GM21717 (cell line): Measurements from ENCODE around the gene SH2D7.
A peak's percentile ranks its signal among the peaks of the same experiment; 100 is the strongest.

Experiments
- ATAC-seq: cut with Tn5 transposase; IDR thresholded peaks from one replicate; pipeline ENCODE4 v1.9.1; 2021; ENCODE audit warnings: mild to moderate bottlenecking, moderate library complexity; ENCODE audit not compliant: unreplicated experiment

The SH2D7 gene

DNA sequence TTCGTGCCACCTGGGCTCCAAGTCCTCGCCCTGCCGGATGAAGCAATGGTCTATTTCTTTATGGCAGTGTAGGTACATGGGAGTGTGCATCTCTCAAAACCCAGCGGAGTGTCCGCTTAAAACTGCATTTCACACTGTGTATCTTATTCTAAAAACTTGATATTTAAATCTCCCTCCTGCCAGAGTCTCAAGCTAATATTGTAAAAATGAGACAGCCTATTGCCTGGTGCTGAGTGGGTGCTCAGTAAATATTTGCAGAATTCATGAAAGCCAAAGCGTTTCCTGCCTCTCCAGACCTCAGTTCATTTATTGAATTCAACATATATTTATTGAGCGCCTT, 14.5 kb upstream of the SH2D7 start:
- ATAC-seq, result no peak

DNA sequence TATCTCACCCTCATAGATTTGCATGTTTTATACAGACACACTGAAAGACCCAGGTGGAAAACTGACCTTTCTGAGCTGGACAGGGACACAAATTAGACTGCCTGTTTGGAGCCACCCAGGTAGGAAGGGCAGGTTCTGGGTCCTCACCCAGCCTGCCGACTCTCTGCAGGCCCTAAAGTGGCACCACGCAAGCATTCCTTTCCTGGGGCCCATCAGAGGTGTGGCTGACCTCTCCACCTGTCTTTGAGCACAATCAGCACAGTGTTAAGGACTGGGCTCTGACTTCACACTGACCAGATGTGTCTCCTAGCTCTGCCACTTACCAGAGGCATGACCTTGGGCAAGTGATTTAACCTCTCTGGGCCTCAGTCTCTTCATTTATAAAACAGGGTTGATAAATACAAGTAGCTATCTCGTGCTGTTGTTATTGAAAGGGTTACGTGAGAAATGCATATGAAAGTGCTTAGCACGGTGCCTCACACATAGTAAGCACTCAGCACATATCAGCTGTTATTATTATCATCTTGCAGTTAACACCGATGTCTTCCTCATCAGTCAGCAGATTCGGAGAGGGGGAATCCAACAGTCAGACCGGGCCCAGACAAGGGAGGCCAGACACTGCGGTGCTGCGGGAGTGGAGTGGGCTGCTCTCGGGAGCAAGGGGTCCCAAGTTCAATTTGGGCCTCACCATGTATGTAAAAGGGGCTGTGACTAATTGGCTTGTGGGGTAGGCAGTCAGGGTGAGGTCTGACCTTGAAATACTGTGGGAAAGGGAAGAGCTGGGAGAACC, 12.9 kb upstream of the SH2D7 start:
- no peak for ATAC-seq

DNA sequence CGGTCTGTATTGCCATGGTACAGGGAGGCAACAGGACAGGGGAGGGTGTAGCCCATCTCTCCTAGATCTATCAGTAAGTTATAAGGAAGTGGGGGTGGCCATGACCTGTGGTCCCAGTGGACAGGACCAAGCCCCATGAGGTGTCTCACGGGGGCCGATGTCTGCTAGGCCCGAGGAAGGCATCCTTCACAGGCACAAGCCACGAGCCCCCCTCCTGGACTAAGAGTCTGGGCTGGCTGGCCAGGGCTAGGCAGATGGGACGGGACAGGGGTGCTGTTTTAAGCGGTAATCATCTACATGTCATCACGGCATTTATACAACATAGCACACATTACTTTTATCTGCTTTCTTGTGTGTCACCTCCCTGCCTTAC, 12.3 kb upstream of the SH2D7 start:
- no peak for ATAC-seq

DNA sequence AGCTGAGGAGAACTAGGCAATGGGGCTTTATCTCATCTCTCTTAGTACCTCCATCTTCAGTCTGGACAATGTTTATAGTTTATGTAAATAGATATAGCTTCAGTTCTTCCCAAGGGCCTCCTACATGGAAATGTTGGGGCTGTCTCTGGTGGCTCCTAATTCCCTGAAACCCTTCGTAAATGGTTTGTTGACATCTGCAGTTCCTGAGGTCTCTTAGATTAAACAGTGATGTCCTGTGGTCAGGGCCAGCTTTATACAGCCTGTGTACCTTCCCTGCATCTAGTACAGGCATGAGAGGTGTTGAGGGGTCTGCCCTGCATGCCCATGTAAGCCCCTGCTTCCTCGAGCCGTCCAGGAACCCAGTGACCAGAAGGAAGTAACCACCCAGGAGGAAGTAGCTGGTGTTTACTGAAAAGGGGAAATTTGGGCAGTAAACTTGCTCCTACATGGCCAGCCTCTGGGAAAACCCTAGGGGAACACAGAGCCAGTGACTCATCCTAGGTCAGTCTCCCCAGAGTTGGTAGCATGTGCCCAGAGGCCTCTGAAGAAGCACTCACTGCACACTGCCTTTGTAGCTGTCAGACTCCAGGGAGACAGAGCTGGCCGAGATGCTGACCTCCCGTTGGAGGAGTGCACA, 10.1 kb upstream of the SH2D7 start:
- no peak for ATAC-seq

DNA sequence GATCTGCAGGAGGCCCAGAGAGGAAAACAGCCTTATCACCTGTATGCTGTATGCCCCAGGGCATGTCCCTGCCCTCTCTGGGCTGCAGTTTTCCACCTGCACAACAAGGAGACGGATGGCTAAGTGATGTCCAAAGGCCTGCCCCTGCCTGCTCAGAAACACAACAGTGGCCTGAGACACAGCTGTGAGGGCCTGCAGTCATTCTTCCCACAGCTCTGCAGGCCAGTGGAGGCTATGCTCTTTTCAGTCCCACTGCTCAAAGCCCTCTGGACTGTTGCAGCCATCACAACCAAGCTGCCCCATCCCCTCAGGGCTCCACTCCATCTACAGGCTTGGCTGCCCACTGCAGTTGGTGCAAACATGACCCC, 9.6 kb upstream of the SH2D7 start:
- no peak for ATAC-seq

DNA sequence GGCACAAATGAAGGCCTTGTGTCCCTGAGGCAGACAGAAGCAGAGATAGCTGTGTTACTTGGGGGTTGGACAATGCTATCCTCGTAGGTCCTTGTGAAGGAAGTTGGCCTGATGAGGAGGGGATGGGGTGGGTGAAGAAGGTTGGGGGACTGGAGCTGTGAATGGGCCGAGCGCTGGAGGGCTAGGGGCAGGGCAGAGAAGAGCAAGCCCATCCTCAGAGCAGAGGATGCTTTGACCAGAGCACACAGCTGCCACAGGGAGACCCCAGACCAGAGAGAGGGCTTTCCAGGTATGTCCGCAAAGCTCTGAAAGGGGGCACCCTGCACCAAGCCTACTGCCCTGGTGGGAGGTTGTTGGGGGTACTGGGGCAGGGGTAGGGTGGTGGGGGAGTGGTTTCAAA, 9.2 kb upstream of the SH2D7 start:
- ATAC-seq, result no peak

DNA sequence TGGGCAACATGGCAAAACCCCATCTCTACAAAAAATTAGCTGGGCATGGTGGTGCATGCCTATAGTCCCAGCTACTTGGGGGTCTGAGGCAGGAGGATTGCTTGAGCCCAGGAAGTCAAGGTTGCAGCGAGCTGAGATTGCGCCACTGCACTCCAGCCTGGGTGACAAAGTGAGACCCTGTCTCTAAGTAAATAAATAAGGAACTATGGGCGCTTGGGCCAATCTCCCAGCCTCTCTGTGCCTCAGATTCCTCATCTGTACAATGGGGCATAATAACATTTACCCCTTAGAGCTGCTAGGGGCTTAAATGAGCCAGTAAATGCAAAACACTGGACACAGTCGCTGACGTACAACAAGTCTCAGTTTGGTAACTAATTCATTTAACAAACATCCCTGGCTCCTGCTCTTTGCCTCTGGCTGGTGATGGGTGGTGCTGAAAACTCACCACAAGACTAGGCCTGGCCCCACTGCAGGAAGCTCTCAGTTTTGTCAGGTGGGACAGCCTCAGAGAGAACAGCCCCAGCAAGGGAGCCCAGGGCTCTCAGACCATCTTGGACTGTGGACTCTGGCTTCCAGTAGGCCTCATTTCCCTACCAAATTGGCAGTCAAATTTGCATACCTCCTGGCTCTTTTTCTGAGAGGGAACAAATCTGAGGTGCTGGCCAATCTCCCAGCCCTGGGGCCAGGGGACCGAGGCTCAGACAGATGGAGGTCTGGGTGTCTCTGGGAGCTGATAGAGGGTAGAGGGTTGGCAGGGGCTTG, 8.5 kb upstream of the SH2D7 start:
- no peak for ATAC-seq

DNA sequence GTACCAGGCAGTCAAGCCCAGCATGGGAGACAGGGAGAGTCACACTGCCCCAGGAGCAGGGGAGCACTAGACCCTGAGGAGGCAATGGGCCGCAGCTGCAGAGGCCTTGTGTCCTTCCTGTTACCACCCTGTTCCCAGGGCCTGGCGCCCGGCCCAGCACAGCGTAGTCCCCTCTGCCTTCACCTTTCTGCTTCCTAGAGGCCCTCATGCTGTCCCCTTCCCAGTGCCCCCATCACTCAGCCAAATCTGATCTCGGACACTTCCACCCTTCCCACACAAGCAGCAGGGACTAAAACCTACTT, 8.0 kb upstream of the SH2D7 start:
- ATAC-seq, result no peak

DNA sequence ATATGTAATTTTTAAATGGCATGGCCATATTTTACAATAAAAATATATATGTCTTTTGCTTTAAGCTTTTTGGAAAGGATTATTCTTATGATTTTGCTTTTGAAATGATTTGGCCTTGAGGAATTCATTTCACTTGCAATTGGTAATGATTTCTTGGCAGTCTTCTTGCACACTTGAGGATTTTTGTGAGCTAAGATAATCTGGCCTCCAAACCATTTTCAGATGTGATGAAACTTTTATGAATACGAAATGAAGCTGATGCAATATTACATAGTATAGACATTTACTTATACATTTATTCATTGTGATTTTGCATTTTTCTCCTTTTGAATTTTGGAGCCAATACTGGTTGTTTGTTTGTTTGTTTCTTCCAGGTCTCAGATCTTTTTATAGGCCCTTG, 6.4 kb upstream of the SH2D7 start:
- no peak for ATAC-seq

DNA sequence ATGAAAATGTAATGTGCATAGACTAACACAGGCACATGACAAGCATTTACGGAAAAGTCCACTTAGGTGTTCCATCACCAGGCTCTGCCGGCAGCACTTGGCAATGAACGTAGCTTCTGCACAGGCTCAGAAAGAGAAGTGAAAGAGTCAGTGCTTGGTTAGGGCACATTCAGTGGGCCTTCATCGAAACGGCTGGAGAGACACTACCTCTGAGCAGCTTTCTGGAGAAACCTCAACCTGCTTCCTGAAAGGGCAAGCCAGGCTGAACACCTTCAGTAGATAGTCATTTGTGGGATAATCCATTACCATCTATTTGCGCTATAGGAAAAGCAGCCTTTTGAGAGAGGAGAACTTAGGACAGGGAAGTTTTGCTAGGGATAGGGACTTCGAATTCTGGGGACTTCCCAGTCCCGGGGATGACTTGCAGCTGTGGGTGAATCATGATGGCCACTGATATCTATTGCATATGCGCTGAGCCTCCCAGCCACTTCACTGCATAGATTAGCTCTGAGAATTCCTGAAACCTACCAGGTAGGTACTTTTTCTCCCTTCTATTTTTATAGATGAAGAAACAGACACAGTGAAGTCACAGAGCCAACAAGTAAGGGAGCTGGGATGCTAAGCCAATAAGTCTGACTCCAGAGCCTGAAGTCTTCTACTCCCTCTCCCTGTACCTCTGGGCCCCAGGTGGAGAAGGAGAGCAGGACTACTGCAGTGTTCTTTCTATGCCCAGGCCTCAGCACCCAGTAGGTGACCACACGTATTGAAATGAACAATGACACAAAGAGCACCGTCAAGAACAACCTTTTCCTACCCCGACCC, 4.2 kb upstream of the SH2D7 start:
- ATAC-seq, result peak; percentile 72

DNA sequence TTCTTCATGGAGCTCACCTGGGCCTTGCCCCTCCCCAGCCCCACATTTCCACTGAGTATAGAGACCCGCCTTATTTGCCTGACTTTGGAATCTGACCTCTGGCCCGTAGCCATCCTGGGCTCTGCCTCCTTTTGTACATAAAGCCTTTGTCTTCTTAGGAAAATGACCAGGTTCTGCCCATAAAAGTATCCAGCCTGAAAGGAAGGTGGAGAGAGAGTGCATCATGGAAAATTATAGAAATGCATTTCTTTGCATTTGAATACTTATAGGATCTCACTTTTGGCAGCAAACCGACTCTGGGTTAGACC, 3.6 kb upstream of the SH2D7 start:
- ATAC-seq, result no peak

DNA sequence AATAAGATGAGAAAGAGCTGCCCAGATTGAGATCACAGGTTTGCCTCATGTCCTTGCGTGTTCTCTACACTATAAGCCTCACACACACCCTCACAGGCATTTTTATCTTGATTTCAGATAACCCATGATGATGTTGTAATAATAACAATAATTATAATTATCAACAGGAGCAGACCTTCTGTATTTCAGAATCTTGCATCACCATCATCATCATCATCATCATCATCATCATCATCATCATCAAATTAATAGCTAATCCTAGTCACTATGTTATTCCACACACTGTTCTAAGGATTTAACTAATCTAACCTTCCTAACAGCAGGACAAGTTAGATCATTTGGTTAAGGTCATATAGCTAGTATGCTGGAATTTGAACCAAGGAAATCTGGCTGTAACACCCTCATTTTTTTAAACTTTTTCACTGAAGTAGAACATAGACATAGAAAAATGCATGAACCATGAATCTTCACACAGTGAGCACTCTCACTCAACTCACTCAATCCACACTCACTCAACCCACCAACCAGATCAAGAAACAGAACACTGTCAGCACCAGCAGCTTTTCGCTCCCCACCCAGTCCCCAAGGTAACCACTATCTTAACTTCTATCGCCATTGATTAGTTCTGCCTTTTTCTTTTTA, 1.8 kb upstream of the SH2D7 start:
- ATAC-seq, result no peak

DNA sequence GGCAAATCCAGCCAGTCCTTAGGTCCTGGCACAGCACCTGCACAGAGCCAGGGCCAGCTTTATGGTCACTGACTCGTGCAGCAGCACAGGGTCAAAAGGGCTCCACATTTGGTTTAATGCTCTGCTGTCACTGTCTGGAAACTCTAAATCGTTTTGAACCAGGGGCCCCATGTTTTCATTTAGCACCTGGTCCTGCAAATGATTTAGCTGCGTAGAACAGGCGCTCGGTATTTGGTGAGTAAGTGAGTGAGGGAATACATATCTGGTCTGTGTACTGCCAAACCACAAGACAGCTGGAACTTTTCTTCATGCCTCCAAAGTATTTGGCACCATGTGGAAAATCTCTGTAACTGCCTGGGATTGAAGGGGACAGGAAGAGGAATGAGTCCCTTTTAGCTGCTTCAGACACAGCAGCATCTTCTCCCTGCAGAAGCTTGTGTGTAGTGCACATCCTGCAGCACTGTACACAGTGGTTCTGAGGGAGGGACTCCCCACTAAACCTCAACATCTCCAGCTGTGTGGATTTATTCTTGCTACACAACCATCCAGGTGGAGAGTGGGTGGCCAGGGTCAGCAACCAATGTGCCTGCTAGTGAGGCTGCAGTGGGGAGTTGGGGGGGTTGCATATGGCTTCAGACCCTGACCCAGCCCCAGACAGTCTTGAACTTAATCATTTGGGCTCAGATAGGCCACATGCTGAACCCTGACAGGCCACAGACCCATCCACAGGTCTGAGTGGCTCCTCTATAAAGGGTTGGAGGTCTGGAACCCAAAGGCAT, 1.1 kb downstream of the SH2D7 start:
- ATAC-seq, result no peak

DNA sequence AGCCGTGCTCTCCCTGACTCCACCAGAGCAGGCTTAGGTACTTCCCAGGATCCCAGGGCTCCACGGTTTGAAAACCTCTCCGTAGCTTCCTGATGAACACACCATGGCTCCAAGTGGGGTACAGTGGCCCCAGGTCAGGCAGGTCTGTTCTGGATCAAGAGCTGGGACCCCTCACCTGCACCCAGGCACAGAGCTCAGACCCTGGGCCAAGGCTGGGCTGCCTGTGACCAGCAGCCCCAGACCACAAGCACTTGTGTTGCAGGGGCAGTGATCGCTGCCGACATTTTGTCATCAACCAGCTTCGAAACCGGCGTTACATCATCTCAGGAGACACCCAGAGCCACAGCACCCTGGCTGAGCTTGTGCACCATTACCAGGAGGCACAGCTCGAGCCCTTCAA, 5.3 kb downstream of the SH2D7 start:
- ATAC-seq, result no peak

DNA sequence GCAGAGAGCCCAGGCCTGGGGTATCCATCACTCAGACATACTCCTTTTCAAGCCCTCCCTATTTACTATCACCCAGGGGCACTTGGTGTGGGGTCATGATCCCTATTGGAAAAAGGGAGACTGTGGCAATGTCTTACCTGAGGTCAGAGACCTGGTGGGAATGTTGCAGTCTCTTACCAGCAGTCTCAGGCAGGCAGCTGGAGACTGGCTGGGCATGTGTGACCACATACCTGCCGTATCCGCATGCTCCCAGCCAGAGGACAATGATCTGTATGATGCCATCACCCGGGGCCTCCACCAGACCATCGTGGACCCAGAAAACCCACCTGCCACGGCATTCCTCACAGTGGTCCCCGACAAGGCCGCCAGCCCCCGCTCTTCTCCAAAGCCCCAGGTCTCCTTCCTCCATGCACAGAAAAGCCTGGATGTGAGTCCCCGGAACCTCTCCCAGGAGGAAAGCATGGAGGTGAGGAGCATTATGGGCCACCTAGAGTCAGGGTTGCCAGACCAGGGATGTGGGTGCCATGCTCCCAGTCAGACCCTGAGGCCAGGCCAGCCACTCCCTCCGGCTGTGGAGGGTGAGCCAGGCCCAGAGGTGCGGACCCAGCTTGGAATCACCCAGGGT, 5.9 kb downstream of the SH2D7 start:
- ATAC-seq, result no peak

DNA sequence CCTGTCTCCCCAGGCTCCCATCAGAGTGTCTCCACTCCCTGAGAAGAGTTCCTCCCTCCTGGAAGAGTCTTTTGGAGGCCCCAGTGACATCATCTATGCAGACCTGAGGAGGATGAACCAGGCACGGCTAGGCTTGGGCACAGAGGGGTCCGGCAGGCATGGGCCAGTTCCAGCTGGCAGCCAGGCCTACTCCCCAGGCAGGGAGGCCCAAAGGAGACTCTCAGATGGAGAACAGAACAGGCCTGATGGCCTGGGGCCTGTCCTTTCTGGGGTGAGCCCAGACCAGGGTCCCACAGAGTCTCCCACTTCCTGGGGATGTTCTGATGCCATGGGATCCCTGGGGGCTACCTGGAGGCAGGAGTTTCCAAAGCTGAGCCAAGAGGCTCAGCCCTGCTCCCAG, 8.5 kb downstream of the SH2D7 start:
- ATAC-seq, result no peak

DNA sequence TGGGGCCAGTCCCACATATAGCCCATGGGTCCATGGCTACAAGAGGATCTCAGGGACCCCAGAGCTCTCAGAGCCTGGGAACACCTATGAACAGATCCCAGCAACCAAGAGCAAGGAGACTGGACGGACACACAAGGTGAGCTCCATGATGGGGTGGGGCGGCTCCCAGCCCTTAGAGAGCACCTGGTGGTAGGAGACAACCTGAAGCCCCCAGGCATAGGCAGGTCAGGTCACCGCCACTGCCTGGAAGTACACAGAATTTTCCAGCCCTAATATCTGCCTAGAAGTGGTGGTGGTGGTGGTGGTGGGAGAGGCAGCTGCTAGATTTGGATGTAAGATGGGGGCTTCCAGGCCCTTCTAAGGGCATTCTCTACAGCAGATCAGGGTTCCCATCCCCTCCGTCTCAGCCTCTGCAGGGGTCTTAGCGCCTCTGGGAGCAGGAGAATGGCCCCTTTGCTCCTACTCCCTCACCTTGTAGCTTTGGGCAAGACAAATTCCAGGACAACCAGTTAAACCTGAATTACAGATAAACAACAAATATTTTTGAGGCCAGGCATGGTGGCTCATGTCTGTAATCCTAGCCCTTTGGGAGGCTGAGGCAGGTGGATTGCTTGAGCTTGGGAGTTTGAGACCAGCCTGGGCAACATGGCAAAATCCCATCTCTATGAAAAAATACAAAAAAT, 9.2 kb downstream of the SH2D7 start:
- no peak for ATAC-seq

DNA sequence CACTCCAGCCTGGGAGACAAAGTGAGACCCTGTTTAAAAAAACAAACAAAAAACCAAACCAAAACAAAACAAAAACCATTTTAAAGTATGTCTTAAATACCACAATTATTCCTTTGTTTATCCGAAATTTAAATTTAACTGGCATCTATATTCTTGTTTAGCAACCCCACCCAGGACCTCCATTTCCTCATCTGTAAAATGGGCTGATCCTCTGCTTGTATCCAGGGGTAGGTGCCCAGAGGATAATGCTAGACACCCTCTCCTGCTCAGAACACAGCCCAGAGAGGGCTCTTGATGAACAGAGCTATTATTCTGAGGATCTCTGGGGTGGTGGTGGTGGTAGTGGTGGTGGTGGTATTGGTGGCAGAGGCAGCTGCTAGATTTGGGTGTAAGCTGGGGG, 9.8 kb downstream of the SH2D7 start:
- no peak for ATAC-seq

DNA sequence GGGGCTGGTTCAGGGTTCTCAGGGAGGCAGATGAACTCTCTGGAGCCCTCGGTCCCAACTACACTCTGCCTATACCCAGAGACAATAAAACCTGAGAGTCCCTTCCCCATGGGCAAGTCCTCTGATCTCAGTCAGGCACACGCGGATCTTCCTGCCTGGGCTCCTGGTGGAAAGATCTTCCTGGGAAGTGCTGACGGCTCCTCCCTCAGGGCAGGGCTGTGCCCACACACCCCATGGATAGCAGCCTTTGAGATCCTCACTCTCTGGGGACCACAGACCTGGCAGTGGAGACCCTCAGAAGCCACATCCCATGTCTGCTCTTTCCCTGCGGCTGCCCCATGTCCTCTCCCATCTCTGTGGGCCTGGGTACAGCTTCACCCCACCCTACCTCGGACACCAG, 10.4 kb downstream of the SH2D7 start:
- no peak for ATAC-seq
